C4-2B (cell line): Measurements from ENCODE around the gene MYF6.

Experiments used
- CTCF ChIP-seq: fragments of 450-650 bp; conservative IDR thresholded peaks from 2 replicates; pipeline ENCODE4 v1.5.1; 2017; ENCODE audit warnings: mild to moderate bottlenecking
- ZFX ChIP-seq: fragments of 450-650 bp; IDR thresholded peaks from 2 replicates; pipeline ENCODE4 v1.6.1; 2017

GRCh38 chr12:80704420-80704819 lies 3.0 kb upstream of the MYF6 start:
- TF ChIP-seq CTCF, result no peak
- no peak for TF ChIP-seq ZFX
